A549 (cell line): ENCODE results near the gene NLRX1.

Experiments used
- EP300 ChIP-seq, 2 experiments: fragments of >200 bp; sonication (Bioruptor Twin); formaldehyde crosslinking; IDR thresholded peaks; 2 replicates in 1 of 2; 3 replicates in 1 of 2; pipeline ENCODE4 v1.6.1; 2016 to 2017
- HOXA7 ChIP-seq: fragments of 250-450 bp; sonication (Bioruptor Pico); IDR thresholded peaks from 2 replicates; pipeline ENCODE4 v1.5.0; 2020; ENCODE audit warnings: mild to moderate bottlenecking, moderate library complexity
- MYC ChIP-seq: IDR thresholded peaks from 2 replicates; pipeline ENCODE4 v1.6.1; 2012; ENCODE audit warnings: mild to moderate bottlenecking, inconsistent platforms, low read length, improper control_type of control experiment, borderline replicate concordance
- RAD21 ChIP-seq, 2 experiments: fragments of >200 bp in 1 of 2; sonication (Bioruptor Twin) in 1 of 2; formaldehyde crosslinking in 1 of 2; IDR thresholded peaks in 1 of 2; conservative IDR thresholded peaks in 1 of 2; 2 replicates in 1 of 2; 3 replicates in 1 of 2; pipeline ENCODE4 v1.6.1; 2012 to 2018; ENCODE audit warnings: inconsistent platforms in 1 of 2
- TF ChIP-seq, protein P1 (sequence below): fragments of >200 bp; sonication (Bioruptor Twin); formaldehyde crosslinking; IDR thresholded peaks from 3 replicates; pipeline ENCODE4 v1.5.1; 2016
- TF ChIP-seq, protein P2 (sequence below): fragments of 200-600 bp; sonication (generic); IDR thresholded peaks from 2 replicates; pipeline ENCODE4 v1.6.1; 2016; ENCODE audit warnings: antibody characterized with exemption, mild to moderate bottlenecking, moderate library complexity

DNA sequence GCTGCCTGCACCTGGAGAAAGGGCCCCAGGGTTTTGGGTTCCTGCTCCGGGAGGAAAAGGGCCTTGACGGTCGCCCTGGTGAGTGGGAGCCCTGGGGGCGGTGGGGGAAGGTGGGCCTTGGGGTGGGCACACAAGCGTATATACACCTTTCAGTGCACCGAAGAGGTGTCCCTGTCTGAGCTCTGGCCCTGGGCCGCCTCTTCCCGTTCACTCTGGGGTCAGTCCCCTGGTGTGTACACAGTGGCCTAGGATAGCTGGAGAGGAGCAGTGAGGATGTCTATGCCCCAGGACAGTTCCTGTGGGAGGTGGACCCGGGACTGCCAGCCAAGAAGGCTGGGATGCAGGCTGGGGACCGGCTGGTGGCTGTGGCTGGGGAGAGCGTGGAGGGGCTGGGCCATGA, 19.5 kb downstream of the NLRX1 start:
- TF ChIP-seq HOXA7 (CRISPR knock-in tag) (no peak), EP300 (IDR thresholded peaks at IDR 0.05) (no peak), MYC (no peak), RAD21 (conservative IDR thresholded peaks at IDR 0.05 in 1 of 2, IDR thresholded peaks at IDR 0.05 in 1 of 2) (no peak)
- TF ChIP-seq, protein P1, sequence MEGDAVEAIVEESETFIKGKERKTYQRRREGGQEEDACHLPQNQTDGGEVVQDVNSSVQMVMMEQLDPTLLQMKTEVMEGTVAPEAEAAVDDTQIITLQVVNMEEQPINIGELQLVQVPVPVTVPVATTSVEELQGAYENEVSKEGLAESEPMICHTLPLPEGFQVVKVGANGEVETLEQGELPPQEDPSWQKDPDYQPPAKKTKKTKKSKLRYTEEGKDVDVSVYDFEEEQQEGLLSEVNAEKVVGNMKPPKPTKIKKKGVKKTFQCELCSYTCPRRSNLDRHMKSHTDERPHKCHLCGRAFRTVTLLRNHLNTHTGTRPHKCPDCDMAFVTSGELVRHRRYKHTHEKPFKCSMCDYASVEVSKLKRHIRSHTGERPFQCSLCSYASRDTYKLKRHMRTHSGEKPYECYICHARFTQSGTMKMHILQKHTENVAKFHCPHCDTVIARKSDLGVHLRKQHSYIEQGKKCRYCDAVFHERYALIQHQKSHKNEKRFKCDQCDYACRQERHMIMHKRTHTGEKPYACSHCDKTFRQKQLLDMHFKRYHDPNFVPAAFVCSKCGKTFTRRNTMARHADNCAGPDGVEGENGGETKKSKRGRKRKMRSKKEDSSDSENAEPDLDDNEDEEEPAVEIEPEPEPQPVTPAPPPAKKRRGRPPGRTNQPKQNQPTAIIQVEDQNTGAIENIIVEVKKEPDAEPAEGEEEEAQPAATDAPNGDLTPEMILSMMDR = no peak
- TF ChIP-seq, protein P2, sequence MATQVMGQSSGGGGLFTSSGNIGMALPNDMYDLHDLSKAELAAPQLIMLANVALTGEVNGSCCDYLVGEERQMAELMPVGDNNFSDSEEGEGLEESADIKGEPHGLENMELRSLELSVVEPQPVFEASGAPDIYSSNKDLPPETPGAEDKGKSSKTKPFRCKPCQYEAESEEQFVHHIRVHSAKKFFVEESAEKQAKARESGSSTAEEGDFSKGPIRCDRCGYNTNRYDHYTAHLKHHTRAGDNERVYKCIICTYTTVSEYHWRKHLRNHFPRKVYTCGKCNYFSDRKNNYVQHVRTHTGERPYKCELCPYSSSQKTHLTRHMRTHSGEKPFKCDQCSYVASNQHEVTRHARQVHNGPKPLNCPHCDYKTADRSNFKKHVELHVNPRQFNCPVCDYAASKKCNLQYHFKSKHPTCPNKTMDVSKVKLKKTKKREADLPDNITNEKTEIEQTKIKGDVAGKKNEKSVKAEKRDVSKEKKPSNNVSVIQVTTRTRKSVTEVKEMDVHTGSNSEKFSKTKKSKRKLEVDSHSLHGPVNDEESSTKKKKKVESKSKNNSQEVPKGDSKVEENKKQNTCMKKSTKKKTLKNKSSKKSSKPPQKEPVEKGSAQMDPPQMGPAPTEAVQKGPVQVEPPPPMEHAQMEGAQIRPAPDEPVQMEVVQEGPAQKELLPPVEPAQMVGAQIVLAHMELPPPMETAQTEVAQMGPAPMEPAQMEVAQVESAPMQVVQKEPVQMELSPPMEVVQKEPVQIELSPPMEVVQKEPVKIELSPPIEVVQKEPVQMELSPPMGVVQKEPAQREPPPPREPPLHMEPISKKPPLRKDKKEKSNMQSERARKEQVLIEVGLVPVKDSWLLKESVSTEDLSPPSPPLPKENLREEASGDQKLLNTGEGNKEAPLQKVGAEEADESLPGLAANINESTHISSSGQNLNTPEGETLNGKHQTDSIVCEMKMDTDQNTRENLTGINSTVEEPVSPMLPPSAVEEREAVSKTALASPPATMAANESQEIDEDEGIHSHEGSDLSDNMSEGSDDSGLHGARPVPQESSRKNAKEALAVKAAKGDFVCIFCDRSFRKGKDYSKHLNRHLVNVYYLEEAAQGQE = no peak
